ENCODE data around the gene RNGTT. TPM values are rescaled to one million over a fixed set of nuclear protein-coding genes. Genes with fewer than 3 reads are reported as not detected.

The RNGTT gene
- total RNA-seq = 65.4 TPM

DNA sequence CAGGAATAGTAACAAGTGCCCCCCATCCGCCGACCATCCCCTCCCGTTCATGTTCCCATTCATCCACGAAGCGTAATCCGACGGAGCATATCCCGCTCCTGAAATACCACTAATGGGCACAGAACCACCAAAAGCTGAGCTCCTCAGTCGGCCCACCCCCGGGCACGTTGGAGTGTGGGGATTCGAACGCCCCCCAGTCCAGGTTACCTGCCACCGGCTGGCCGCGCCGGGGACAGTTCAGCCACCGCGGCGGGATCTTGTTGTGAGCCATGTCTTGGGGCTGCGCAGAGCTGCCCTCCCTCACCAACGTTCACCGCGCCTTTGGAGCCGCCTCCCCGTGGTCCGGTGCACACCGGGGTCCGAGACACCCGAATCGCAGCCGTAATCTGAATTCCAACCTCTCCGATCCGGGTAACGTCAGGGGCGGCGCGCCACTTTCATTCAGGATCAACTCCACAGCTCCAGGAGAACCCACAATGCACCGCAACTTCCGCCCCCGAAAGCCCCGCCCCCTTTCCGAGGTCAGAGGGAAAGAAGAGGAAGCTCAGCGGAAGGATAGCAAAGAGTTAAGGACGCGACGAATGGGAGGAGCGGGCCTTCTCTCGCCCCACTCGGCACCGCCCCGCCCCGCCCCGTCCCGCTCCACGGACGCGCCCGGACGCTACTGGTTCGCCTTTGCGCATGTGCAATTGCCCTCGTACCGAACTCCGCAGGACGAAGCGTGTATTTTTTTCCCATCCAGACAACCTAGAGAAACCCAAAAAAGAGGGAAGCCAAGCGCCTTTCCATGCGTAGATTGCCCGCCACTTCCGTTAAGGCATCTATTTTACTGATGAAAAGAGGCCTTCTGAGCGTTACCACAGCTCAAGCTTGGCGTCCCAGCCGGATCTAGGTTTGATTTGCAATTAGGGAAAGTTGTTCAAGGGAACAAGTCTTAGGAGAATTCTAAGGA lies at the start of gene RNGTT:
Gene RNGTT (minus strand): TSS at position 480 of the 952 bp plus-strand sequence. CDS start 209 bp downstream, at position 271.

Small RNA genes within 50 kb of the gene (small RNA-seq; reads per million reads assigned to genes)
- gene AL079342.1 (ENCODE audit: low replicate concordance) (not detected), gene RF00045 (ENCODE audit: low replicate concordance) (not detected)

Other genes with a start within 250 kb of the RNGTT start
- 81.7 TPM for gene PNRC1, start 117.1 kb upstream of the RNGTT start, total RNA-seq
- gene SRSF12, start 154.5 kb upstream of the RNGTT start, total RNA-seq = 38.2 TPM
- gene PM20D2, start 182.4 kb upstream of the RNGTT start, total RNA-seq = 16.6 TPM